Measurements from ENCODE around the gene PHTF2.
A peak's percentile ranks its signal among the peaks of the same experiment; 100 is the strongest.

The PHTF2 gene

DNA sequence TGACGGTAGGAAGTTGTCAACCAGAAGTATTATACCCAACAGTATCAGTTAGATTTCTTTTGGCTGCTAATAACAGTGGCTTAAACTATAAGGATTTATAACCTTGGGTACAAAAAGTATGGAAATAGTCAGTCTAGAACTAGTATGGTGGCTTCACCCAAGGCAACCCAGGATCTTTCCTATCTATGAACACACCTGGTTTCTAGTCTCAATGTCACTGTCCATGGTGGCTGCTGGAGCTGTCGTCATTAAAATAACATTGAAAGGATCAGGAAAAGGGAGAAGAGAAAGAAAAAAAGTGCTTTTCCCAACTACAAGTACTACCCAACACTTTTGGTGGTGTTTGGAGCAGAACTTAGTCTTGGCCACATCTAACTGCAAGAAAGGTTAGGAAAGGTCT lies 27.7 kb downstream of the PHTF2 start:
- Histone ChIP-seq H3K4me3 (ENCODE audit: low read length) (peak overlapping the region; percentile 15), H3F3A (ENCODE audit: control insufficient read depth, insufficient read depth) (peaks cover 36% of the 10 kb centered on the region), H3K27ac (ENCODE audit: low read depth, low read length) (peak overlapping the region; percentile 55), H3K4me1 (ENCODE audit: control insufficient read depth, low read length) (peaks cover 96% of the 10 kb centered on the region), H3K4me2 (ENCODE audit: low read length) (peak overlapping the region; percentile 65), H3K9me3 (ENCODE audit: control insufficient read depth, insufficient read depth, low read length) (peaks cover 10% of the 10 kb centered on the region; the same call in 1 of the 2 replicates), H3K79me2 (ENCODE audit: control insufficient read depth, low read length) (peaks cover 94% of the 10 kb centered on the region), H3K27me3 (ENCODE audit: control insufficient read depth, low read length) (no peaks in the 10 kb centered on the region), H4K20me1 (ENCODE audit: control insufficient read depth, insufficient read depth, low read depth, low read length) (peaks cover 6% of the 10 kb centered on the region; the same call in 1 of the 2 replicates), H3K9me2 (replicated peaks; ENCODE audit: control insufficient read depth, low read length) (no peaks in the 10 kb centered on the region), H3K36me3 (ENCODE audit: control insufficient read depth, low read length) (peaks cover 25% of the 10 kb centered on the region)
- no peak for TF ChIP-seq EZH2phosphoT487 (IDR thresholded peaks at IDR 0.05; ENCODE audit: borderline replicate concordance, low read length)
- TF ChIP-seq, protein P1, sequence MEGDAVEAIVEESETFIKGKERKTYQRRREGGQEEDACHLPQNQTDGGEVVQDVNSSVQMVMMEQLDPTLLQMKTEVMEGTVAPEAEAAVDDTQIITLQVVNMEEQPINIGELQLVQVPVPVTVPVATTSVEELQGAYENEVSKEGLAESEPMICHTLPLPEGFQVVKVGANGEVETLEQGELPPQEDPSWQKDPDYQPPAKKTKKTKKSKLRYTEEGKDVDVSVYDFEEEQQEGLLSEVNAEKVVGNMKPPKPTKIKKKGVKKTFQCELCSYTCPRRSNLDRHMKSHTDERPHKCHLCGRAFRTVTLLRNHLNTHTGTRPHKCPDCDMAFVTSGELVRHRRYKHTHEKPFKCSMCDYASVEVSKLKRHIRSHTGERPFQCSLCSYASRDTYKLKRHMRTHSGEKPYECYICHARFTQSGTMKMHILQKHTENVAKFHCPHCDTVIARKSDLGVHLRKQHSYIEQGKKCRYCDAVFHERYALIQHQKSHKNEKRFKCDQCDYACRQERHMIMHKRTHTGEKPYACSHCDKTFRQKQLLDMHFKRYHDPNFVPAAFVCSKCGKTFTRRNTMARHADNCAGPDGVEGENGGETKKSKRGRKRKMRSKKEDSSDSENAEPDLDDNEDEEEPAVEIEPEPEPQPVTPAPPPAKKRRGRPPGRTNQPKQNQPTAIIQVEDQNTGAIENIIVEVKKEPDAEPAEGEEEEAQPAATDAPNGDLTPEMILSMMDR (IDR thresholded peaks at IDR 0.05; ENCODE audit: low read depth, low read length, poor library complexity, severe bottlenecking): no peak

DNA sequence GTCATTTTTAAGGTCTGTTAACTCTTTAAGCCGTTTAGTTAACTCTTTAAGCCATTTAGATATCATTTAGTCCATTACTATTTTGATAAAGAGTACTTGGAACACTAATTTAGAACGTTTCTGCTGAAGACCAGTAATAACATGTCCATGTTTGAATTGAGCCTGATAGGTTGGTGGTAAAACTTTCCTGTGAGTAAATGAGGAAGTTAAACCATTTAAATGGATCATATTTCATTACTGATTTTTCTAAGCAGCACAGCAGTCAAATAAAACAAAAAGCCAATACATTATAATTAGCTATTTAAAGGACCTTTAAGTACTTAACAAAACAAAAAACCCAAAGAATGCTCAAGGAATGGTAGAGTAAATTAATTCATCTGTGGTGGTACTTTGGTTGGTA lies 29.4 kb downstream of the PHTF2 start:
- H3K36me3 ChIP-seq (ENCODE audit: control insufficient read depth, low read length): peaks cover 23% of the 10 kb centered on the region
- no peaks in the 10 kb centered on the region for H3K27me3 ChIP-seq (ENCODE audit: control insufficient read depth, low read length)
- H3K27ac ChIP-seq (ENCODE audit: low read depth, low read length): peak overlapping the region; percentile 55
- H4K20me1 ChIP-seq (ENCODE audit: control insufficient read depth, insufficient read depth, low read depth, low read length): peaks cover 5% of the 10 kb centered on the region; the same call in 1 of the 2 replicates
- H3K4me1 ChIP-seq (ENCODE audit: control insufficient read depth, low read length): peaks cover 96% of the 10 kb centered on the region
- peak overlapping the region; percentile 37 for H3K4me3 ChIP-seq (ENCODE audit: low read length)
- H3K79me2 ChIP-seq (ENCODE audit: control insufficient read depth, low read length): peaks cover 94% of the 10 kb centered on the region
- no peak for TF ChIP-seq EZH2phosphoT487 (IDR thresholded peaks at IDR 0.05; ENCODE audit: borderline replicate concordance, low read length)
- TF ChIP-seq, protein P1 (IDR thresholded peaks at IDR 0.05; ENCODE audit: low read depth, low read length, poor library complexity, severe bottlenecking): no peak
- H3F3A ChIP-seq (ENCODE audit: control insufficient read depth, insufficient read depth): peaks cover 39% of the 10 kb centered on the region
- H3K9me2 ChIP-seq (replicated peaks; ENCODE audit: control insufficient read depth, low read length): no peaks in the 10 kb centered on the region
- peaks cover 7% of the 10 kb centered on the region; the same call in 1 of the 2 replicates for H3K9me3 ChIP-seq (ENCODE audit: control insufficient read depth, insufficient read depth, low read length)
- peak overlapping the region; percentile 65 for H3K4me2 ChIP-seq (ENCODE audit: low read length)

DNA sequence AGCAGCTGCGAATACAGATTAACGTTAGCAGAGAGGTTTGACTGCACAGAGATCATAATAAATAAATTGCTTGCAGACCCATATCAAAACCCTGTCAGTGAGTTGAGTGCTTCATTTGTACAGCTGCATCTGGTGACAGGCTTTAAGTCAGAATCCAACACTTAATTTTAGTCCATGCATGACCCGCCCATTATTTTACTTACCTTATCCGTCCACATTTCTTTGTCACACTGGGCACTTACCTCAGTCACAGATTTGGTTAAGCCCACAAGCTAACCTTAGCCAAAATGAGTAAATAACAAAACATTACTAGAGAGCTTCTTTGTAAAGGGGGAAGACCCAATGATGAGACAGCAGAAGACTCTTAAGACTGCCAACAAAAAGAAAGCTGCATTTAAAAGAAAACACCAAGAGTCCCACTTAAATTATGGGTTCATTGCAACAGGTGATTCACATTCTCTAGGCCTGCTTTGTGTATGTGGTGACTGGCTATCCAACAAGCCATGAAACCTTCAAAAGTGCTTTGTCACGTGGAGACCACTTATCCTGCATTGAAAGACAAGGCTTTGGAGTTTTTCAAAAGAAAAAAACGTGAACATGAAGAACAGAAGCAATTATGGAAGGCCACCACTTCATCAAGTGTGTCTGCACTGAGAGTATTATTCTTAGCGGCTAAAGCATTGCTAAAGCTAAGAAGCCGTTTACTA lies 32.2 kb downstream of the PHTF2 start:
- TF ChIP-seq, protein P1 (IDR thresholded peaks at IDR 0.05; ENCODE audit: low read depth, low read length, poor library complexity, severe bottlenecking): no peak
- no peak for TF ChIP-seq EZH2phosphoT487 (IDR thresholded peaks at IDR 0.05; ENCODE audit: borderline replicate concordance, low read length)
- no peaks in the 10 kb centered on the region for H3K9me3 ChIP-seq (ENCODE audit: control insufficient read depth, insufficient read depth, low read length)
- H3F3A ChIP-seq (ENCODE audit: control insufficient read depth, insufficient read depth): peaks cover 20% of the 10 kb centered on the region
- H3K27ac ChIP-seq (ENCODE audit: low read depth, low read length): no peak overlapping the region
- H3K79me2 ChIP-seq (ENCODE audit: control insufficient read depth, low read length): peaks cover 97% of the 10 kb centered on the region
- peak overlapping the region; percentile 11 for H3K4me2 ChIP-seq (ENCODE audit: low read length)
- peaks cover 93% of the 10 kb centered on the region for H3K4me1 ChIP-seq (ENCODE audit: control insufficient read depth, low read length)
- H4K20me1 ChIP-seq (ENCODE audit: control insufficient read depth, insufficient read depth, low read depth, low read length): peaks cover 5% of the 10 kb centered on the region; the same call in 1 of the 2 replicates
- no peaks in the 10 kb centered on the region for H3K27me3 ChIP-seq (ENCODE audit: control insufficient read depth, low read length)
- no peaks in the 10 kb centered on the region for H3K9me2 ChIP-seq (replicated peaks; ENCODE audit: control insufficient read depth, low read length)
- H3K4me3 ChIP-seq (ENCODE audit: low read length): no peak overlapping the region
- peaks cover 13% of the 10 kb centered on the region for H3K36me3 ChIP-seq (ENCODE audit: control insufficient read depth, low read length)
